ENCODE measurements around the gene CCDC60. TPM values are rescaled to one million over a fixed set of nuclear protein-coding genes. Genes with fewer than 3 reads are reported as not detected.

The CCDC60 gene
- total and polyA plus RNA-seq, 10 of the 15 experiments (the other 5 are each of a cell fraction or from before 2014, with no cell fraction given): 0.19 TPM; not detected in 9

DNA sequence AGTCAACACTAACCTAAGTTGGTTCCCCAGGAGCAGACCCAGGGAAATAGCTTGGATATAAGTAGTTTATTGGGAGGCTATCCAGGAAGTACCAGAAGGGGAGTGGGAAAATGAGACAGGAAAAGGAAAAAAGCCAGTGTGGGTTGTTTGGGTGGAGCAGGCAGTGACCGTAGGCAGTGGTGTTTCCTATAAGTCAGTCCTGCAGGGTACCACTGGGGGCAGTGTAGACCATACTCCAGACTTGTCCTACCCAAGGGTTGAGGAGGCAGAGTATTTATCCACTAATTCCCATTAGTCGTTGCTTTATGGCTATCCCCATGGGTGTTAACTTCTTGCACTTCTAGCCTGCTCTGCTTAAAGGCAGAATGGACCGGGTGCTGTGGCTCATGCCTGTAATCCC, 6.4 kb upstream of the CCDC60 start:
- H3K9me3 ChIP-seq (replicated peaks; ENCODE audit: control insufficient read depth, insufficient read depth, low read length): no peaks in the 10 kb centered on the region
- ChIA-PET SMC1A (ENCODE audit: uncharacterized antibody, unreplicated experiment) (no interaction called here), POLR2A (no interaction called here), CTCF (no interaction called here), RAD21 (ENCODE audit: unreplicated experiment) (no interaction called here)
- FAIRE-seq (no peak), DNase-seq (ENCODE audit: low read depth, low spot score) (no peak), ATAC-seq (peak; percentile 66; the same call in 2 of the 3 replicates)
- no peak overlapping the region for H2AFZ ChIP-seq (ENCODE audit: control insufficient read depth, low read depth, low read length)
- no peak overlapping the region for H3K4me2 ChIP-seq (ENCODE audit: control insufficient read depth, insufficient read depth)
- no peaks in the 10 kb centered on the region for H3K27me3 ChIP-seq (replicated peaks in 1 of 2; ENCODE audit: control insufficient read depth in 2 of 2, insufficient read depth in 2 of 2, low read length in 1 of 2)
- H3K4me1 ChIP-seq (ENCODE audit: control insufficient read depth, insufficient read depth, low read length): no peaks in the 10 kb centered on the region
- intact Hi-C loops (cut with micrococcal nuclease; ENCODE audit: unreplicated experiment) (no loop called here), in situ Hi-C loops (cut with MboI) (no loop called here)
- no peak overlapping the region for H3K9ac ChIP-seq (ENCODE audit: control insufficient read depth, insufficient read depth, low read length)
- no peaks in the 10 kb centered on the region for H3K79me2 ChIP-seq (ENCODE audit: control insufficient read depth, insufficient read depth, low read length)
- H3K4me3 ChIP-seq: no peak overlapping the region
- H3K27ac ChIP-seq (ENCODE audit: control insufficient read depth, insufficient read depth): no peak overlapping the region
- WGBS (ENCODE audit: insufficient coverage, insufficient replicate concordance, low lambda C conversion rate, missing lambda C conversion rate): 13% methylated on average over 3 of the region's 3 CpGs
- H4K20me1 ChIP-seq (ENCODE audit: control insufficient read depth, insufficient read depth): no peaks in the 10 kb centered on the region
- H3K36me3 ChIP-seq (ENCODE audit: control insufficient read depth in 2 of 2, insufficient read depth in 2 of 2, low read length in 1 of 2): no peaks in the 10 kb centered on the region
- BruUV-seq (replicated peaks): no TSS peak
- TF ChIP-seq, protein P1, sequence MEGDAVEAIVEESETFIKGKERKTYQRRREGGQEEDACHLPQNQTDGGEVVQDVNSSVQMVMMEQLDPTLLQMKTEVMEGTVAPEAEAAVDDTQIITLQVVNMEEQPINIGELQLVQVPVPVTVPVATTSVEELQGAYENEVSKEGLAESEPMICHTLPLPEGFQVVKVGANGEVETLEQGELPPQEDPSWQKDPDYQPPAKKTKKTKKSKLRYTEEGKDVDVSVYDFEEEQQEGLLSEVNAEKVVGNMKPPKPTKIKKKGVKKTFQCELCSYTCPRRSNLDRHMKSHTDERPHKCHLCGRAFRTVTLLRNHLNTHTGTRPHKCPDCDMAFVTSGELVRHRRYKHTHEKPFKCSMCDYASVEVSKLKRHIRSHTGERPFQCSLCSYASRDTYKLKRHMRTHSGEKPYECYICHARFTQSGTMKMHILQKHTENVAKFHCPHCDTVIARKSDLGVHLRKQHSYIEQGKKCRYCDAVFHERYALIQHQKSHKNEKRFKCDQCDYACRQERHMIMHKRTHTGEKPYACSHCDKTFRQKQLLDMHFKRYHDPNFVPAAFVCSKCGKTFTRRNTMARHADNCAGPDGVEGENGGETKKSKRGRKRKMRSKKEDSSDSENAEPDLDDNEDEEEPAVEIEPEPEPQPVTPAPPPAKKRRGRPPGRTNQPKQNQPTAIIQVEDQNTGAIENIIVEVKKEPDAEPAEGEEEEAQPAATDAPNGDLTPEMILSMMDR (IDR thresholded peaks at IDR 0.05 in 2 of 3, conservative IDR thresholded peaks at IDR 0.05 in 1 of 3; ENCODE audit: control insufficient read depth in 2 of 3, extremely low read depth in 1 of 3, insufficient read depth in 1 of 3, low read depth in 3 of 3, low read length in 3 of 3): peak; percentile 26 to 48 (median 48); a peak in 5 of 6 replicates
- TF ChIP-seq, protein P2, sequence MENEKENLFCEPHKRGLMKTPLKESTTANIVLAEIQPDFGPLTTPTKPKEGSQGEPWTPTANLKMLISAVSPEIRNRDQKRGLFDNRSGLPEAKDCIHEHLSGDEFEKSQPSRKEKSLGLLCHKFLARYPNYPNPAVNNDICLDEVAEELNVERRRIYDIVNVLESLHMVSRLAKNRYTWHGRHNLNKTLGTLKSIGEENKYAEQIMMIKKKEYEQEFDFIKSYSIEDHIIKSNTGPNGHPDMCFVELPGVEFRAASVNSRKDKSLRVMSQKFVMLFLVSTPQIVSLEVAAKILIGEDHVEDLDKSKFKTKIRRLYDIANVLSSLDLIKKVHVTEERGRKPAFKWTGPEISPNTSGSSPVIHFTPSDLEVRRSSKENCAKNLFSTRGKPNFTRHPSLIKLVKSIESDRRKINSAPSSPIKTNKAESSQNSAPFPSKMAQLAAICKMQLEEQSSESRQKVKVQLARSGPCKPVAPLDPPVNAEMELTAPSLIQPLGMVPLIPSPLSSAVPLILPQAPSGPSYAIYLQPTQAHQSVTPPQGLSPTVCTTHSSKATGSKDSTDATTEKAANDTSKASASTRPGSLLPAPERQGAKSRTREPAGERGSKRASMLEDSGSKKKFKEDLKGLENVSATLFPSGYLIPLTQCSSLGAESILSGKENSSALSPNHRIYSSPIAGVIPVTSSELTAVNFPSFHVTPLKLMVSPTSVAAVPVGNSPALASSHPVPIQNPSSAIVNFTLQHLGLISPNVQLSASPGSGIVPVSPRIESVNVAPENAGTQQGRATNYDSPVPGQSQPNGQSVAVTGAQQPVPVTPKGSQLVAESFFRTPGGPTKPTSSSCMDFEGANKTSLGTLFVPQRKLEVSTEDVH (IDR thresholded peaks at IDR 0.05; ENCODE audit: low read depth, partially characterized antibody): no peak
- TF ChIP-seq RBBP5 (conservative IDR thresholded peaks at IDR 0.05): no peak
- TF ChIP-seq, protein P3, sequence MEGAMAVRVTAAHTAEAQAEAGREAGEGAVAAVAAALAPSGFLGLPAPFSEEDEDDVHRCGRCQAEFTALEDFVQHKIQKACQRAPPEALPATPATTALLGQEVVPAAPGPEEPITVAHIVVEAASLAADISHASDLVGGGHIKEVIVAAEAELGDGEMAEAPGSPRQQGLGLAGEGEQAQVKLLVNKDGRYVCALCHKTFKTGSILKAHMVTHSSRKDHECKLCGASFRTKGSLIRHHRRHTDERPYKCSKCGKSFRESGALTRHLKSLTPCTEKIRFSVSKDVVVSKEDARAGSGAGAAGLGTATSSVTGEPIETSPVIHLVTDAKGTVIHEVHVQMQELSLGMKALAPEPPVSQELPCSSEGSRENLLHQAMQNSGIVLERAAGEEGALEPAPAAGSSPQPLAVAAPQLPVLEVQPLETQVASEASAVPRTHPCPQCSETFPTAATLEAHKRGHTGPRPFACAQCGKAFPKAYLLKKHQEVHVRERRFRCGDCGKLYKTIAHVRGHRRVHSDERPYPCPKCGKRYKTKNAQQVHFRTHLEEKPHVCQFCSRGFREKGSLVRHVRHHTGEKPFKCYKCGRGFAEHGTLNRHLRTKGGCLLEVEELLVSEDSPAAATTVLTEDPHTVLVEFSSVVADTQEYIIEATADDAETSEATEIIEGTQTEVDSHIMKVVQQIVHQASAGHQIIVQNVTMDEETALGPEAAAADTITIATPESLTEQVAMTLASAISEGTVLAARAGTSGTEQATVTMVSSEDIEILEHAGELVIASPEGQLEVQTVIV (IDR thresholded peaks at IDR 0.05; ENCODE audit: borderline replicate concordance, partially characterized antibody): no peak

Data from GM12878 (cell line).